GM21529 (cell line): ENCODE results near the gene PREB.

Source experiments
- ATAC-seq: cut with Tn5 transposase; IDR thresholded peaks from one replicate; pipeline ENCODE4 v1.9.1; 2021; ENCODE audit not compliant: unreplicated experiment

Gene PREB

DNA sequence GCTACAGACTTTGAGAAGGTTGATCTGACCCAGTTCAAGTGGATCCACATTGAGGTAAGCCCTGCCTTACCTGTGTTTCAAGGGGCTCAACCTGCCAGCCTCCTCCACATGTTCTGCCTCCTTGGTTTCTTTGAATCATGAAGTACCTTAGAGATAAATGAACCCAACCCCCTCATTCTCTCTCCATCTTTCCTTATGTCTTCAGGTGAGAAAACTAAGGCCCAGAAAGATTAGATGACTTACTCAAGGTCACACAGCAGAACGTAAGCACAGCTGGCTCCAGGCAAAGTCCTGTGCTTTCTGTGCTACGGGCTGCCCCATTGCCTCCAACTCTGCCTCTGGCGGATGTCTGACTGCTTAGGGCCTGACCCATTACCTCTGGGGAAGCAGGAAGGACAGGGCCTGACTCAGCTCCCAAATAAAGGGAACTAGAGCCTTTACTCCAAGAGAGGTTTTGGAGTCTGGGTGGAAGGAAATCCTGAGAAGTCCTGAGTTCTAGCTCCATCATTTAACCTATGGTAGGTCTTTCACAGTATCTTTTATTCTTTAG, 37.6 kb downstream of the PREB start:
- ATAC-seq, result no peak

DNA sequence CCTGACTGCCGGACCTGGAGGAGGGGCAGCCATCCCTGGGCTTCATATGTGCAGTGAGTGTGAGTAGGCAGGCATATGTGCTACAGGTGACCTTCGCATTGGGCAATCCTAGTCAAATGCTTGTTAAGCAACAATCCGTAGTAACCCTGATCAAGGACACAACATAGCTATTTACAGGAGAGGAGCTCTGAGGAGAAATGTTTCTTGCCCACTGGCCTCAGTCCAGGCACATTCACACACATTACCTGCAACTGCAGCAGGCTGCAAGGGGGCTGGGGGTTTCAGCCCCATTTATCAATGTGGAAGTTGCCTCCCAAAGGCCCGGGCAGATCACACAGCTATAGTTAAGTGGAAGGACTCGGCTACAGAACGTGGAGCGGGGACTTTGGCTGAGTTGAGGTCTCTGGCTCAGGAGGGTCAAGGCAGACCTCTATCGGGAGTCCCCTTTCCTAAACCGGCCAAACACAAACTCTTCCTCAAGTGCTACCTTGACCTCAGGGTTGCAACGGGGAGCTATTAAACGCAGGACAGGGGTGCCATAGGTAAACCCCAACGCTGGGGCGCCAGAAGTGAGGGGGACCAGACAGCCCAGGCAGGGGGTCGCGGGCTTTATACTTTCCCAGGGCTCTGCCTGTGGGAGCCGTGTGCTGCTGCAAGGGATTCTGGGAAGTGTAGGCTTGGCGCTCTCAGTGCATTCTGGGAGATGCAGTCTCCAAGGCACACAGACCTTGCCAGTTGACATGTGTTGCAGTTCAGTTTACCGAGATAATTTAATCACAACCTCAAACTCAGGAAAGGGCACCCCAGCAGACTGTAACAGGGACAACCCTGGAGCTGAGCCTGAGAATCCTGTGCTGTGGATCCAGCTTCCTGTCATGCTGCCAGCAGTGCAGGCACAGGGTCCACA, 38.4 kb downstream of the PREB start:
- no peak for ATAC-seq

GRCh38 chr2:27095427-27095744, 39.0 kb downstream of the PREB start:
- ATAC-seq, result no peak

DNA sequence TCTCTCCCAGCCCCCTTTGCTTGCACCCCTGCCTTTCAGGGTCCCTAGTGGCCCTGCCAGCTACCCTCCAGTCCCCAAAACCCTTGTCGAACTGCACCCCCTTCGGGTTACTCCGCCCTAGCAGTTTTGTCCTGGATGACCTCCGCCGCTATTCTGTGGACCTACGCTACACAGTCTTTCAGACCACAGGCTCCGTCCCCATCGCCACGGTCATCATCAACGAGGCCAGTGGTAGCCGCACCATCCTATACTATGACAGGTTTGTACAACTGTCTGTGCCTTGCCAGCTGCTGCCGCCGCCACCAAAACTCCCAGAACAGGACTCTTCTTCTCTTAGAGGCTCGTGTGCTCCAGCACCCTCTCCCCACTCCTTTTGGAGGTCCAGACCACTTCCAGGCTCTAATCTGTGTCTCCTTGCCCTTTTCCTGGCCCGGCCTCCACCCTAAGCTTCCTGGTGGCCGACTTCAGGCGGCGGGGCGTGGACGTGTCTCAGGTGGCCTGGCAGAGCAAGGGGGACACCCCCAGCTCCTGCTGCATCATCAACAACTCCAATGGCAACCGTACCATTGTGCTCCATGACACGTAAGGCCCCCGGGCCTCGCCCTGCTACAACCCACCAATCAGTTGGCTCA, 40.0 kb downstream of the PREB start:
- no peak for ATAC-seq

GRCh38 chr2:27093430-27094352, 40.7 kb downstream of the PREB start:
- ATAC-seq, result no peak

DNA sequence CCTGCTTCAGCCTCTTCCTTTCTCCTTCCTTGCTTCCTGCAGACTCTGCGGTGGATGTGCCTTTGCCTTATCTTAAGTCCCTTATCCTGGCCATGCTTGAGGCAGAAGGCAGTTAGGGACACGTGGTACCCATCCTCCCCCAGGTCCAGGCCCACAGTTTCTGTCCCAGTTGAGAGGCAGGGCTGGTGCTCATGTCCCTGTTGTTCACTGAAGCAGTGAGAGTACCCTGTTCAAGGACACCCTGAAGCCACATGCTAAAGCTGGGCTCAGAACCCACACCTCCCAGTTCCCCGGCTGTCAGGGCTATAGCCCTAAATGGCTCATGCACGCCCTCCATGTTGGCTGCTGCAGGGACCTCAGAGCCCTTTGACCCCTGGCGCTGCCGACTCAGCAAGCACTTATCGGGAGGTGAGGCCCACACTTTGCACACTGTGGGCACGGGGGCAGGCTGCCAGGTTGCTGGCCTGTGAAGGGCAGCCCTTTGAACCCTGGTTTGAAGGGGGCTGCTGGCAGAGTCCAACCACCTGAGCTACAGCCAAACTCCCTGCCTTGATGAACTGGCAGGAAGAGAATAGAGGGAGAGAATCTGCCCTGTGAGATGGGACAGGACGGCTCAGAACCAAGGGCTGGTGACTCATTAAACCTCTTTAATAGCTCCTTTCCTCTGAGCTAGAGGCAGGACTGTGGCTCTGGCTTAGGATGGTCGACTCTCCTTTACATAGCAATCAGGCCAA, 41.6 kb downstream of the PREB start:
- ATAC-seq, result no peak

GRCh38 chr2:27091746-27092695, 42.4 kb downstream of the PREB start:
- ATAC-seq, result no peak

GRCh38 chr2:27089111-27089954, 45.1 kb downstream of the PREB start:
- no peak for ATAC-seq

DNA sequence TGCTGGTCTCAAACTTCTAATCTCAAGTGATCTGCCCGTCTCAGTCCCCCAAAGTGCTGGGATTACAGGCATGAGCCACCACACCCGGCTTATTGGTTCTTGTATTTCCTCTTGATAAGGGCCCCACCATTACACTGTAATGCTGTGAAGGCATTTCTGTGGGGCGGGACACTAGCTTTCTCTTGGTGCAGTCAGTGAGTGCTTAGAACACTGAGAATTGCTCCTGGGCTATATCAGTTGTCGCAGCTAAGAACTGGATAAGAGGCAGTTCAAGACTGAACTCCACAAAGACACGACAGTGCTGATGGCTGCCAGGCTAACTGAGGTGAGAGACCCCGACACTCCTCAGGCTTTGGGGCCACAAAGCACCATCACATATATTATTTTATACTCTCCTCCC, 45.8 kb downstream of the PREB start:
- ATAC-seq, result no peak

GRCh38 chr2:27087823-27088410, 46.5 kb downstream of the PREB start:
- no peak for ATAC-seq

DNA sequence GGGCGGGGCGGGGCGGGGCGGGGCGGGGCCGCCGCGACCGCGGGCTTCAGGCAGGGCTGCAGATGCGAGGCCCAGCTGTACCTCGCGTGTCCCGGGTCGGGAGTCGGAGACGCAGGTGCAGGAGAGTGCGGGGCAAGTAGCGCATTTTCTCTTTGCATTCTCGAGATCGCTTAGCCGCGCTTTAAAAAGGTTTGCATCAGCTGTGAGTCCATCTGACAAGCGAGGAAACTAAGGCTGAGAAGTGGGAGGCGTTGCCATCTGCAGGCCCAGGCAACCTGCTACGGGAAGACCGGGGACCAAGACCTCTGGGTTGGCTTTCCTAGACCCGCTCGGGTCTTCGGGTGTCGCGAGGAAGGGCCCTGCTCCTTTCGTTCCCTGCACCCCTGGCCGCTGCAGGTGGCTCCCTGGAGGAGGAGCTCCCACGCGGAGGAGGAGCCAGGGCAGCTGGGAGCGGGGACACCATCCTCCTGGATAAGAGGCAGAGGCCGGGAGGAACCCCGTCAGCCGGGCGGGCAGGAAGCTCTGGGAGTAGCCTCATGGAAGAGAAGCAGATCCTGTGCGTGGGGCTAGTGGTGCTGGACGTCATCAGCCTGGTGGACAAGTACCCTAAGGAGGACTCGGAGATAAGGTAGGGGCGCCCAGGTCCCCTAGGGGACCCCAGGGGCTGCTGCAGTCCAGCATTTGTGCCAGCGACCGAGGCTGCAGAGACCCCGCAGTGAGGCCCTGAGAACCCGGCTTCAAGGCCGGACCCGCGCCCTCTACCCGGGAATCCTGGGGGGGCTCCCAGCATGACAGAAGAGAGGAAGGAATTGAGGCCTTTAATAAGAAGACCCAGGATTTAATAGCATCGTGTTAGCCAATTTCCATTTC, 47.5 kb downstream of the PREB start, which contains the start of gene KHK:
Gene KHK (plus strand): TSS at position 49 of the 870 bp plus-strand sequence. CDS start 488 bp downstream, at position 537.
- ATAC-seq, result no peak

- ATAC-seq, result peak; percentile 68
Measured at GRCh38 chr2:27086090-27086723, 48.2 kb downstream of the PREB start.

GRCh38 chr2:27085673-27086089, 48.8 kb downstream of the PREB start:
- peak; percentile 9 for ATAC-seq

GRCh38 chr2:27085062-27085672, 49.3 kb downstream of the PREB start:
- ATAC-seq, result no peak

DNA sequence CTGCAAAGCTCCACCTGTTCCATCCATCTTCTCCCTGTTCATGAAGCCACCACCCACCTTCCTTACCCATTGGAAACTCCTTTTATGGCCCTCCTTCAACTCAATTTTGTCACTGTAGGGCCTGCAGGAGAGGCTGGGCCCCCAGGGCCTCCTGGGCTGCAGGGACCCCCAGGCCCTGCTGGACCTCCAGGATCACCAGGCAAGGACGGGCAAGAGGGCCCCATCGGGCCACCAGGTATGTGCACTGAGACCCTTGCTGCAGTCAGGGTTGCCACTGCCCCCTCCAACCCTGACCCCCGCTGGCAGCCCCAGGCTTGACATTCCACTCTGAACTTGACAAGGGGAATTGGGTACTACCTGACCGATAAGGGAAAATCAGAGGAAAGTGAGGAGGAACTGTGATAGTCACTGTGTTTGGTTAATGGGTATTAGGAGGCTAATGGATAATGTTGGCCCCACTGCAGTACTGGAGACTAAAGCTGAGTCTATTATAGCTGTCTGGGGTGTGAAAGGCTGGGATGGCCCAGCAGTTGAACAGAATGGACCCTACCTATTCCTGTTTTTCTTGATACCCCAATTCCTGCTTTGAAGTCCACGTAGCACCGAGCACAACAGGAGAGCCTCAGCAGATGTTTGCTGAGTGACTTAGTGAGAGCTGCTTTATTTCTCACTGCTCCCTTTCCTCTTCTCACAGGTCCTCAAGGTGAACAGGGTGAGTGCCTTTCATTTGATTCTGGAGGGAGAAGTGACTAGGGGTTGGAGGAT, 50.0 kb downstream of the PREB start:
- ATAC-seq, result no peak
